ENCODE data around the gene FBXO45.
A peak's percentile ranks its signal among the peaks of the same experiment; 100 is the strongest.
"Not testable (repeated sequence)": the region's sequence is repeated elsewhere in the genome, so short reads cannot be mapped to it uniquely, and the experiment has no call there.

FBXO45 gene, protein sequence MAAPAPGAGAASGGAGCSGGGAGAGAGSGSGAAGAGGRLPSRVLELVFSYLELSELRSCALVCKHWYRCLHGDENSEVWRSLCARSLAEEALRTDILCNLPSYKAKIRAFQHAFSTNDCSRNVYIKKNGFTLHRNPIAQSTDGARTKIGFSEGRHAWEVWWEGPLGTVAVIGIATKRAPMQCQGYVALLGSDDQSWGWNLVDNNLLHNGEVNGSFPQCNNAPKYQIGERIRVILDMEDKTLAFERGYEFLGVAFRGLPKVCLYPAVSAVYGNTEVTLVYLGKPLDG

DNA sequence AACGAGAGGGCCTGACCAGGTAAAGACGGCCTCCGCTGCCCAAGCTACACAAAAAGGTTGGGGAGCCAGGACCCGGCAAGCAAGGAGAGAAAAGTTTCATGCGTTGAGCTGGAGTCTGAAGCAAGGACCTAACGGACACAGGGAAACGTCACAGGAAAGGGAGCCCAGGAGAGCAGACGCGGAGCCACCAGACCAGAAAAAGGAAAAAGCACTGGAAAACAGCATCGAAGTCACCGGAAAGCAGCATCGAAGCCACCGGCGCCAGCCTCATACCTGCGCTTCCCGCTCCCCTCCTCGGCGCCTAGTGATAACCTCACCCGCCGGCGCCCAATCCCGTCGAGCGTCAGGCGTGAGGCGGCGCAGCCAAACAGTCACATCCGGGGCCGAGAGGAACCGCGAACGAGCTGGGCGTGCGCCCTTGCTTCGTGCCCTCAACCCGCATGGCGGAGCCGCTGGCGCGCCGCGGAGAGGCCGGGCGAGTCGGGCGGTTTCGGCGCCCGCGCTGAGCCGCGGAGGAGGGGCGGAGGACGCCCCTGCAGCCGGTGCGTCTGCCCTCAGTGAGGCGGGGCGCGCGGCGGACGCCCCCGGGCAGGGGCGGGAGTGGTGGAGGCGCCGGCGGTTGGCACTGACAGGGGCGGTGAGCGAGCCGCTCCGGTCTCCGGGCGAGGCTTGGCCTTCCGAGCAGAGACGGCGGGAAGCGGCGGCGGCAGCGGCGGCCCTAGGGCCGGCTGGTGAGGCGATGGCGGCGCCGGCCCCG lies at the start of gene FBXO45, which contains the start of gene WDR53:
Gene FBXO45, plus strand, starts transcription at position 415 of the 757 bp plus-strand sequence. Its CDS starts 325 bp downstream, at position 740.
Gene WDR53, minus strand, starts transcription at position 309 of the 757 bp plus-strand sequence. CDS start 7,079 bp downstream, outside the sequence.
- peak; percentile 95 for DNase-seq

DNA sequence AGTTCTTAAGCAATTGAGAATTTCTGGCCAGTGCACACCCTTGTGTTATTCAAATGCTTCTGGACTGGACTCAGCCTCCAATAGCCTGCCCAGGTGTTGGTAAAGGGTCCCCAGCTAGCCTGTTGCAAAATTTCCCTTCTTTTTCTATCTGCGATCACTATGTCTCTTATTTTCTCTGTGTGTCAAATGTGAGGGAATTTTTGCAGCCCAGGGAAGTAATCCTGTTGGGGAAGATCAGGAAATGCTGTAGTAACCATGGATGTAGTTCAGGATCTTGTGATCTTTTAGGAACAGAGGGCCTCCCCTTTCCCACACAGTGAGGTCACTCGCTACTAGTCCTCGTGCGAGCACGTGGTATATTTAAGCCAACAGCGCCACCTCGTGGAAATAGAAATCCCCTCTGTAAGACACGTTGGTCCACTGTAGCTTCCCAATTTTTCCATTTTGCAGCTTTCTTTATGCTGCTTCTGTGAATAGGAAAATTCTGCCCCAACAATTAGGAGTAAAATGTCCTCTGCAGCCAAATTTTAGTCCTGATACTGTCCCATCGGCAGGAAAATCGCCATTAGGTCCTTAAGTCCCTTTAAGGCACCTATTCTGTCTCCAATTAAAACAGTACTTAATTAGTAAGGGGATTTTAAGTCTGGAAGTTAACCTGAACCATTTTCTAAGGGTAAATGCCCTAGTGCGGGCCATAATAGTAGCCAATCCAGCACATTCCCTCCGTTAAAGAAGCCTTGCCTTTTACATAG lies 49.3 kb upstream of the FBXO45 start:
- peak; percentile 26 for DNase-seq

DNA sequence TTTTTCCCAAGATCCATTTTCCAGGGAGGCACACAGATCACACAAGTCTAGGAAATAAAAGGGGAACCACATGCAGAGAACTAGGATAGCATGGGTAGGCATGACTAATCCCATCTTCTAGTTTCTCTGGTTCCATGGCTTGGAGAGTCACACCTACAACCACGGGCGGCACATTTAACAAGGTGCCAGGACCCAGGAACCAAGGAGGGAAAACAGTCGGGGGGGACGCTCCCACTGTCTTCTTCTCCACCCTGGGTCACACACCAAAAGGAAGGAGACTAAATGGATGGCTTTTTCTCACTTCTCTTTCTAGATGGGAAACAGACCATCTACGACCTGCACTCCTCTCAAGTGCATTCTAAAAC lies 48.8 kb upstream of the FBXO45 start:
- no peak for DNase-seq

DNA sequence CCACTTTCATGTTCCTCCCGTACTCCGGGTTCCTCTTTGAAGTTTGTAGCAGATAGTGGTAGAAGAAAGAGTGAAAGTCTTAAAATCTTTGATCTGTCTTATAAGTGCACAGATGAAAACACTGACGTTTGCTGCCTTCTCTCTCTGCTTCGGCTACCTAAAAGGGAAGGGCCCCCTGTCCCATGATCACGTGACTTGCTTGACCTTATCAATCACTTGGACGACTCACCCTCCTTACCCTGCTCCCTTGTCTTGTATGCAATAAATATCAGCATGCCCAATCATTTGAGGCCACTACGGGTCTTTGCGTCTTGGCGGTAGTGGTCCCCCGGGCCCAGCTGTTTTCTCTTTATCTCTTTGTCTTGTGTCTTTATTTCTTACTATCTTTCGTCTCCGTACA lies 47.2 kb upstream of the FBXO45 start:
- DNase-seq, result not testable (repeated sequence)

DNA sequence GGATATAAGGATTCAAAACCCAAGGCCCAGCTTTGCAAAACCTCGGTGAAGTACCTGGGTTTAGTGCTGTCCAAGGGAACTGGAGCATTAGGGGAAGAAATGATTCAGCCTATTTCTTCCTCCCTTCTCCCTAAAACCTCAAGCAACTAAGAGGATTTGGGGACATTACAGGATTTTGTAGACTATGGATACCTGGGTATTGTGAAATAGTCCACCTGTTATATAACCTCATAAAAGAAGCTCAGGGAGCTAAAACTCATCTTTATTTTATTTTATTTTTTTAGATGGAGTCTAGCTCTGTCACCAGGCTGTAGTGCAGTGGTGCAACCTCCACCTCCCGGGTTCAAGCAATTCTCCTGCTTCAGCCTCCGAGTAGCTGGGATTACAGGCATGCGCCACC lies 44.6 kb upstream of the FBXO45 start:
- no peak for DNase-seq

DNA sequence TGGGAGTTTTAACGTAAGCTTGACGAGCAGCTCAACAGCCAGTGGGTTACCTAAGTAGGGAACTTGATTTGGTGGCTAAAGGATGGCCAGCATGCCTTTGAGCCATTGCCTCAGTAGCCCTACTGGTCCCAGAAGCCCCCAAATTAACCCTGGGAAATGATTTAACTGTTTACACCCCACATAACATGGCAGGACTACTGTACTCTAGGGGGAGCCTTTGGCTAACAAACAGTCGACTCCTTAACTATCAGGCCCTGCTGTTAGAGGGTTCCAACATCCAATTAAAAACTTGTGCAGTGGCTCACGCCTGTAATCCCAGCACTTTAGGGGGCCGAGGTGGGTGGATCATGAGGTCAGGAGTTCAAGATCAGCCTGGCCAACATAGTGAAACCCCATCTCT lies 43.9 kb upstream of the FBXO45 start:
- no peak for DNase-seq

DNA sequence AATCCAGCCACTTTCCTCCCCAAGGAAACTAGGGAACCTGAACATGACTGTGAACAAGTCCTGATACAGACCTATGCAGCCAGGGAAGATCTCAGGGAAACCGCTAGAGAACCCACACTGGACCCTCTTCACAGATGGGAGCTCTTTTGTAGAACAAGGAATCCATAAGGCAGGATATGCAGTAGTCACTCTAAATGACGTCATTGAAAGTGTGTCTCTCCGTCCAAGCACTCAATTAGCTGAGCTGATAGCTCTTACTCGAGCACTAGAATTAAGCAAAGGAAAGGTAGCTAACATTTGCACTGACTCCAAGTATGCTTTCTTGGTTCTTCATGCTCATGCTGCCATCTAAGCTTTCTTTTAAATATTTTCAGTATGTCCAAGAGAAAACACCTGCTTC lies 43.3 kb upstream of the FBXO45 start:
- DNase-seq, result no peak

DNA sequence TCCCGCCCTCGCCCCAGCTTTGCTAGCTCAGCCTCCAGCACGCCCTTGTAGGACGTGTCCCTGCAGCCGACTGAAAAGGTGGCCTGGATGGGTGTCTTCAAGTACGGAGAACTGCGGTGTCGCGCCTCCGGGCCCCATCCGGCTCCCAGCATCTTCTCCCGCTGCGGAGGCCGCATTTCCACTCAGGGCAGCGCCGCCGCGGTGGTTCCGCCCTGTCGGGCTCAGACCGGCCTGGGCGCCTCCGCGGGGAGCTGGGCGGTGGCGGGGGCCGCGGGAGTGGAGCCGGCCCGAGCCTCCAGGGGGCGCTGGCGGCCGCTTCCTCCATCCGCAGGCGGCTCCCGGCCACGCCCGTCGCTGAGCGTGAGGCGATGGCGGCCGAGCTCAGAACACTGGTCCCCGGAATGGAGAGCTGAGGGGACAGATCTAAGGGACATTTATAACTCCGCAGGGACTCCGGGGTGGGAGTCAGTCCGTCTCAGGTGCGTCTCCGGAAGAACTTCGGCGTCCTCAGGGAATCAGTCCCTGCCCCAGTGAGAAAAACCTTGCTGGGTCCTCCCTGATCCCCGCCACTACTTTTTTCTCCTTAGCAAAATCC lies 39.7 kb upstream of the FBXO45 start:
- DNase-seq, result peak; percentile 65

DNA sequence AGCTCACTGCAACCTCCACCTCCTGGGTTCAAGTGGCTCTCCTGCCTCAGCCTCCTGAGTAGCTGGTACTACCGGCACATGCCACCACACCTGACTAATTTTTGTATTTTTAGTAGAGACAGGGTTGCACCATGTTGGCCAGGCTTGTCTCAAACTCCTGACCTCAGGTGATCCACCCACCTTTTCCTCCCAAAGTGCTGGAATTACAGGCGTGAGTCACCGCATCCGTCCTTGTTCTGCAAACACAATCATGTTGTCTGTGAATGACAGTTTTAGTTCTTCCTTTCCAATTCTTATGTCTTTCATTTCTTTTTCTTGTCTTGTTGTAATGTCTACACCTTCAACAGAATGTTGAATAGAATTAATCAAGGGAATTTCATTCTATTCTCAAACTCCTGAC lies 37.0 kb upstream of the FBXO45 start:
- no peak for DNase-seq

DNA sequence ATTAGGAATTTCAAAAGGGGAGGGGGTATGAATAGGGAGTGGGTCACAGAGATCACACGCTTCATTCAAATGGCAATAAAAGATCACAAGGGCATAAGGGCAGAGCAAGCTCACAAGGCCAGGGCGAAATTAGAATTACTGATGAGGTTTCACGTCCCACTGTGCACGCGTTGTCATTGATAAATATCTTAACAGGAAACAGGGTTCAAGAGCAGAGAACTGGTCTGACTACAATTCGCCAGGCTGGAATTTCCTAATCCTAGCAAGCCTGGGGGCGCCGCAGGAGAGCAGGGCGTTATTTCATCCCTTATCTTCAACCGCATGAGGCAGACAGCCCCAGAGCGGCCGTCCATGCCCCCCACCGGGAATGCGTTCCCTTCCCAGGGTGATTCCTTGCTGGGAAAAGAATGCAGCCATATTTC lies 35.2 kb upstream of the FBXO45 start:
- no peak for DNase-seq

DNA sequence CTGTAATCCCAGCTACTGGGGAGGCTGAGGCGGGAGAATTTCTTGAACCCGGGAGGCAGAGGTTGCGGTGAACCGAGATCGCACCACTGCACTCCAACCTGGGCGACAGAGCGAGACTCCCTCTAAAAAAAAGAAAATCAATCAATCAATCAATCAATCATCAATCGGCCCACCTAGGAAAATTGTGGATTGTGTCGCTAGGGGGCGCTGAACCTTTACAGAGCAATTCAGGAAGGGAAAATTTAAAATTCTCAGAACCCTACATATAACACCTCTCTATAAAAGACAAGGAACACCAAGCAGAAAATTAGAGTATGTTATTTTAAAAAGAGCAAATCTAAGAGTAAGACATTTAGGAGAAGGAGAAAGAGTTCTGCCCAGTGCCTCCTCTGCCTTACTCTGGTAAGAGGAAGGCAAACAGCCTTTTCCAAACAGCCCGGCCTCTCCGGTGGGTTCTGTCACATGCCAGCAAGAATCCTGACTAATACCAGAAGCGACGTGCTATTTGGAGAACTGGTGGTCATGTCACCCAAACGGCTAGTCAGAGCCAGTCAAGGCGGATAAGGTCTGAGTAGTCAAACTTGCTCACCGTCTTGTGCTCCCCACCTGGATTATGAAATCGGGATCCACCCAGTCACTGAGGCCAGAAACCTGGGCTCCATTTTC lies 31.0 kb upstream of the FBXO45 start:
- DNase-seq, result peak; percentile 43

DNA sequence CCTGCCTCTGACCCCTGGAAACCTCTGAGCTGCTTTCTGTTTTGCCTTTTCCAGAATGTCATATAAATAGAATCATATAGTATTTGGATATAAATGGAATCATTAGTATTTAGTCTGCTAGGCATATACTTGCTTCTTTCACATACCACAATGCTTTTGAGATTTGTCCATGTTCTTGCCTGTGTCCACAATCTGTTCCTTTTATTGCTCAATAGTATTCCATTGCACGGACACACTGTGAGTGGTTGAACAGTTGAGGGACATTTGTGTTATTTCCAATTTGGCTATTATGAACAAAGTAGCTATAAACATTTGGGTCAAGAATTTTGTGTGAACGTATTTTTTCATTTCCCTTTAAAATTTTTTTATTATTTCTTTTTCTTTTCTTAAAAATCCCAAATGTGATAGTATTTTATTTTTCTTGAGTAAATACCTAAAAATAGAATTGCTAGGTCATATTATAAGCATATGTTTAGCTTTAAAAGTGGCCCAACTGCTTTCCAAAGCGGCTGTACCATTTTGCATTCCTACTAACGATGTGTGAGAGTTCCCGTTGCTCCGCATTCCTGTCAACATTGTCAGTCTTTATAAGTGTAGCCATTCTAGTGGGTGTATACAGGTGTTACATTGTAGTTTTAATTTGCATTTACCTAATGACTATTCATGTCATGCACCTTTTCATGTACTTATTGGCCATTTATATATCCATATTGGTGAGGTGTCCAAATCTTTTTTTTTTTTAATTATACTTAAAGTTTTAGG lies 26.6 kb upstream of the FBXO45 start:
- DNase-seq, result no peak

DNA sequence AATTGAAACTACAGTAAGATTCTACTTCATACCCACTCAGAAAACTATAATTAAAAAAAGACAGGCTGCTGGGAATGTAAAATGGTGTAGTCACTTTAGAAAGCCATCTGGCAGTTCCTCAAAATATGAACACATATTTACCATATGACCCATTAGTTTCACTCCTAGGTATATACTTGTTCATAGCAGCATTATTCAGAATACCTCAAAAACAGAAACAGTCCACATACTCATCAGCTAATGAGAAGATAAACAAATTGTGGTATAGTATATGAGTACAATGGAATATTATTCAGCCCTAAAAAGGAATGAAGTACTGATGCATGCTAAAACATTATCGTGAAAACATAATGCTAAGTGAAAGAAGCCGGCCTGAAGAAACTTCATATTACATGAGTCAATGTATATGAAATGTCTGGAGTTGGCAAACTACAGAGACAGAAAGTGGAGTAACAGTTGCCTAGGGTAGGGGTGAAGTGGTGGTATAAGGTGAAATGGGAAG lies 23.9 kb upstream of the FBXO45 start:
- DNase-seq, result no peak

DNA sequence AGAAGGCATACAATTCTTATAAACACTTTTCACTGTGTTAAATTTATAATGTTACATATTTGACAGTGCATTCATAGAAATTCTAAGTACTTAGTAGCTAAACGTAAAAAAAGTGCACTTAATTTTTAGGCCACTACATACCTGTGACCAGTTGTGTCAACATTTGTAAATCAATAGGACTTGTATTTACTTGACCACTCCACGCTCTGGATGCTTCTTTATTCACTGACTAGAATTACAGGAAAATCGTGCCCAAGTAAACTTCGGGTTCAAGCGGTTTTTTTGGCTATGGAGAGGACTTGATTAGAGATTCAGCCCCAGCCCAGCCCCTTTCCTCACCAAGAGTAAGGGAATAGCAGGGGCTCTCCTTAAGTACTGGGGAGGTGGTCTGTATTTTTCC lies 21.9 kb upstream of the FBXO45 start:
- DNase-seq, result no peak

DNA sequence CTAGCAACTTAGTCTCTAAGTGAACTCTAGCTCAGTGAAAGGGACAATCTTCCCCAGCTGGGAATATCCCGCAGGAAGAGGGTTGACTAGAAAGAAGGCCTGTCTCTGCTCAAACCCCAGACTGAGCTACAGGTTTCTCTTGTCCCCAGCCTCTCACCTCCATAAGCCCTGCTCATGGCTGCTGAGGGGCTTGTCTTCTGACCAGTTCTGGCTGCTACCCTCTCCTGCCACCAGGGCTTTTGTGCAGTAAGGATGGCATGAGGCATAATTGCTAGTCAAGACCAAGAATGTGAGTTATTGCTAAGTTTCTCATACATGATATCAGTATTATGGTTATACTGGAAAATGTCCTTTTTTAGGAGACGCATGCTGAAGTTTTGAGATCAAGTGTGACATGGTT lies 21.4 kb upstream of the FBXO45 start:
- DNase-seq, result no peak

DNA sequence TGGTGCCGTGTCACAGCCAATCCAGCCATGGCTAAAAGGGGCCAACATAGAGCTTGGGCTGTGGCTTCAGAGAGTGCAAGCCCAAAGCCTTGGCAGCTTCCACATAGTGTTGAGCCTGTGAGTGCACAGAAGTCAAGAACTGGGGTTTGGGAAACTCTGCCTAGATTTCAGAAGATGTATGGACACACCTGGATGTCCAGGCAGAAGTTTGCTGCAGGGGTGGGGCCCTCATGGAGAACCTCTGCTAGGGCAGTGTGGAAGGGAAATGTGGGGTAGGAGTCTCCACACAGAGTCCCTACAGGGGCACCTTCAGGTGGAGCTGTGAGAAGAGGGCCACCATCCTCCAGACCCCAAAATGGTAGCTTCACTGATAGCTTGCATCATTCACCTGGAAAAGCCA lies 19.1 kb upstream of the FBXO45 start:
- not testable (repeated sequence) for DNase-seq

DNA sequence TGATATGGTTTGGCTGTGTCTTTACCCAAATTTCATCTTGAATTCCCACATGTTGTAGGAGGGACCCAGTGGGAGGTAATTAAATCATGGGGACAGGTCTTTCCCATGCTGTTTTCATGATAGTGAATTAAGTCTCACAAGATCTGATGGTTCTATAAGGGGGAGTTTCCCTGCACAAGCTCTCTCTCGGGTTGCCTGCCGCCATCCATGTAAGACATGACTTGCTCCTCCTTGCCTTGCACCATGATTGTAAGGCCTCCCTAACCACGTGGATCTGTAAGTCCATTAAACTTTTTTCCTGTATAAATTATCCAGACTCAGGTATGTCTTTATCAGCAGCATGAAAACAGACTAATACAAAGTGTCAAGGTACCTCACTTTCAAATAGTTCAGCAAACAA lies 18.3 kb upstream of the FBXO45 start:
- DNase-seq, result not testable (repeated sequence)

DNA sequence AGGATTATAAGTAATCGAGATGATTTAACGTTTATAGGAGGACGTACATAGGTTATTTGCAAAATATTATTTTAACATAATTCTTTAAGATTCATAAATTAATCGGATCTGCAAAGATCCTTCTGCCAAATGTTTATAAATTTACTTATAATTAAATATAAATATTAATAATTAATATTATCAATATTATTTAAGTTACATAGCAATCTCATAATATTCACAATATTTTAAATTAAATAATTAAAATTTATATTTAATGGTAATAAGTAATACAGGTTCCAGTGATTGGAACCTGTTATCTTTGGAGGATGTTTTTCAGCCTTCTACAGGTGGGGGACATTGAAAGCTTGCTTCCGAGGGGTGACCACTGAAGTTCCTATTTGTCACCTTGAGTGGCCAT lies 16.2 kb upstream of the FBXO45 start:
- DNase-seq, result no peak

DNA sequence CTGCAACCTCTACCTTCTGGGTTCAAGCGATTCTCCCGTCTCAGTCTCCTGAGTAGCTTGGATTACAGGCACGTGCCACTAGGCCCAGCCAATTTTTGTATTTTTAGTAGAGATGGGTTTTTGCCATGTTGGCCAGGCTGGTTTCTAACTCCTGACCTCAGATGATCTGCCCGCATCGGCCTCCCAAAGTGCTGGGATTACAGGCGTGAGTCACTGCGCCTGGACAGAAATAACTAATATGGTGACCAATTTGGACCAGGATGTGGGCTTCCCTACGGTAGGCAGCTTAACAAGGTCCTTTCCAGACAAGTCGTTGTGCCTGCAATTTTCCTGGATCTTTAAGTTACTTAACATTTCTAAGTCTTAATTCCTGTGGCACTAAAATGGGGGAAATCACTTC lies 14.9 kb upstream of the FBXO45 start:
- DNase-seq, result no peak

DNA sequence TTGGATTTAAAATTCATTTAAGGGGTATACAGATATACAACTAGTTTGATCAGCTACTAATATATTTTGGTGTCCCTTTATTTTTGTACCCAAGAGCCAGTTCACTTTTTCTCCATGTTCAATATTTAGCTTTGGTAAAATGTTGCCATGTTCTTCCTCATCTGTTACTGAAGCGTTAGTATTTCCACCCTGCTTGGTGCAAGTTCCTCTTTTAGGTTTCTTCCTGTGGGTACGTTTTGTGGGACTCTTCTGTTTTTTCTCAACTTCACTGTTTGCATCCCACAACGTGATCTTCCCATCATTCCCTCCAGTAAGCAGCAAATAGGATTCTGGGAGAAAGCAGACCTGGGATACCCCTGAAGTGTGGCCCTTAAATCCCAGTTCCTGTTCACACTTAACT lies 14.3 kb upstream of the FBXO45 start:
- no peak for DNase-seq

DNA sequence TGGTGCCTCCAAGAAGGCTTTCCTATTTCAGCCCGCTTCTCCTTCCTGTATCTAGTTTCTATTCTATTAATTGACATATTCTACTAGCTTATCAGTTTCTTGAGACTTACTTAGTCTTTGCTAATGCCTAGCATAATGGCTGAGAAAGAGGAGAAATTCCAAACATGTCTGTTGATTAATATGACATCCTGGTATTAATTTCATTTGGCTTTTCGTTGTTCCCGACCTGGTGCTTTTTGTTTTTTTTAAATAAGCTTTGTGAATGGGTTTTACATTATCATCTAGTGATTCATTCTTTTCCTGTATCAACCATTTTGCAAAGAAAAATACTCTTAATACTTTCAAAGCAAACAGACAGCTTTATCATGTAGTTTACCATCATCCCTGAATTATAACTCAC lies 13.2 kb upstream of the FBXO45 start:
- DNase-seq, result no peak

DNA sequence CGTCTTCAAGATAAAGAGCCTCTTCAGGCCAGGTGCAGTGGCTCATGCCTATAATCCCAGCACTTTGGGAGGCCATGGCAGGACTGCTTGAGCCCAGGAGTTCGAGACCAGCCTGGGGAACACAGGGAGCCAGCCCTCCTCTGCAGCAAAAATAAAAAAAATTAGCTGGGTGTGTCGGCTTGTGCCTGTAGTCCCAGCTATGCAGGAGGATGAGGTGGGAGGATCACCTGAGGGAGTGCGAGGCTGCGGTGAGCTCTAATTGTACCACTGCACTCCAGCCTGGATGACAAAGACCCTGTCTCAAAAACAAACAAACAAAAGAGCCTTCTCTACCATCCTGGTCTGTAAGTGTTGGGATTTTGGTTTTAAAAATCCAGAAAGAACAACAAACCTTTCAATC lies 11.2 kb upstream of the FBXO45 start:
- DNase-seq, result no peak
